ENCODE measurements around the gene PPIL4. TPM values are rescaled to one million over a fixed set of nuclear protein-coding genes. Genes with fewer than 3 reads are reported as not detected.

The PPIL4 gene
- total and polyA plus RNA-seq, 10 of the 15 experiments (the other 5 are each of a cell fraction or from before 2014, with no cell fraction given): 8.0 to 28.4 (median 24.3) TPM

- TF ChIP-seq BCL3 (IDR thresholded peaks at IDR 0.05; ENCODE audit: borderline replicate concordance, insufficient read depth, low read depth, low read length, poor library complexity, severe bottlenecking): no peak
- no peak for TF ChIP-seq TCF3 (IDR thresholded peaks at IDR 0.05; ENCODE audit: borderline replicate concordance, insufficient read depth, low read depth, low read length)
- TF ChIP-seq SKIL (IDR thresholded peaks at IDR 0.05; ENCODE audit: low read depth, poor library complexity, severe bottlenecking): peak; percentile 64
- TF ChIP-seq SUZ12 (IDR thresholded peaks at IDR 0.05; ENCODE audit: unreplicated experiment): no peak
- no peak for TF ChIP-seq USF2 (IDR thresholded peaks at IDR 0.05; ENCODE audit: borderline replicate concordance, low read depth, low read length)
- TF ChIP-seq RBBP5 (conservative IDR thresholded peaks at IDR 0.05): no peak
- TF ChIP-seq ESRRA (IDR thresholded peaks at IDR 0.05; ENCODE audit: low read length): no peak
- no peak for TF ChIP-seq SP1 (IDR thresholded peaks at IDR 0.05; ENCODE audit: low read depth, low read length)
- peak; percentile 52; the same call in 1 of the 2 replicates for TF ChIP-seq LARP7 (IDR thresholded peaks at IDR 0.05)
- TF ChIP-seq NKRF (conservative IDR thresholded peaks at IDR 0.05): peak; percentile 51
- TF ChIP-seq WRNIP1 (IDR thresholded peaks at IDR 0.05; ENCODE audit: borderline replicate concordance, low read depth, low read length): no peak
- TF ChIP-seq PAX5 (IDR thresholded peaks at IDR 0.05; ENCODE audit: borderline replicate concordance, low read depth, low read length): no peak
- 0 out of 2 replicates have a peak, but pooled peaks have one; percentile 12 for TF ChIP-seq MLLT1 (IDR thresholded peaks at IDR 0.05)
- no peak; the same call in 1 of the 2 replicates for TF ChIP-seq DPF2 (IDR thresholded peaks at IDR 0.05)
- peak; percentile 46; the same call in 1 of the 2 replicates for TF ChIP-seq IKZF1 (conservative IDR thresholded peaks at IDR 0.05)
- TF ChIP-seq NR2F1 (conservative IDR thresholded peaks at IDR 0.05): no peak; the same call in none of the 2 replicates
Observed at GRCh38 chr6:149482545-149483333, 63.1 kb downstream of the PPIL4 start (continued).
